Ascending aorta (tissue), 2 donors: ENCODE results near the gene HIPK2. TPM values are rescaled to one million over a fixed set of nuclear protein-coding genes. Genes with fewer than 3 reads are reported as not detected.
A peak's percentile ranks its signal among the peaks of the same experiment; 100 is the strongest.

Experiments
- DNase-seq, 2 donors: peaks; one replicate each; pipeline ENCODE4 v3.0.0-alpha.2; 2019; ENCODE audit warnings: low spot score in 2 of 2
- H3K27ac ChIP-seq, 2 donors: fragments of 200-600 bp; sonication (generic); one replicate each; pipeline ENCODE4 v1.5.1; 2016 to 2017; ENCODE audit warnings: mild to moderate bottlenecking in 1 of 2
- H3K27me3 ChIP-seq: fragments of 200-600 bp; sonication (generic); one replicate; pipeline ENCODE4 v1.5.1; 2017
- H3K36me3 ChIP-seq, 2 donors: fragments of 200-600 bp; sonication (generic); one replicate each; pipeline ENCODE4 v1.5.1; 2016
- H3K4me1 ChIP-seq, 2 donors: fragments of 200-600 bp; sonication (generic); one replicate each; pipeline ENCODE4 v1.5.1; 2016 to 2017; ENCODE audit warnings: mild to moderate bottlenecking in 1 of 2
- H3K4me3 ChIP-seq, 2 donors: fragments of 200-600 bp; sonication (generic); one replicate each; pipeline ENCODE4 v1.5.1; 2016 to 2017; ENCODE audit warnings: mild to moderate bottlenecking in 1 of 2
- H3K9me3 ChIP-seq, 2 donors: fragments of 200-600 bp; sonication (generic); one replicate each; pipeline ENCODE4 v1.5.1; 2016
- intact Hi-C: fragments of 100-400 bp; cut with DNase I; formaldehyde crosslinking; loops from one replicate; pipeline ENCODE4 v1.15.1; 2023
- total RNA-seq: library from RNA; depleted of rRNA; stranded (reverse); fragments of >200 nt; gene quantifications from one replicate; pipeline ENCODE4 v1.1.0, GENCODE V29; 2016
- TF ChIP-seq, protein P1 (sequence below), 3 experiments: fragments of 200-600 bp in 2 of 3; fragments of 450-650 bp in 1 of 3; sonication (generic) in 2 of 3; IDR thresholded peaks; one replicate each; pipeline ENCODE4 v1.5.1; 2016 to 2019; ENCODE audit warnings: antibody characterized with exemption in 3 of 3, mild to moderate bottlenecking in 1 of 3, moderate library complexity in 1 of 3

HIPK2 gene
- total RNA-seq, 1 donor from 2014 or later, result 53.9 TPM

DNA sequence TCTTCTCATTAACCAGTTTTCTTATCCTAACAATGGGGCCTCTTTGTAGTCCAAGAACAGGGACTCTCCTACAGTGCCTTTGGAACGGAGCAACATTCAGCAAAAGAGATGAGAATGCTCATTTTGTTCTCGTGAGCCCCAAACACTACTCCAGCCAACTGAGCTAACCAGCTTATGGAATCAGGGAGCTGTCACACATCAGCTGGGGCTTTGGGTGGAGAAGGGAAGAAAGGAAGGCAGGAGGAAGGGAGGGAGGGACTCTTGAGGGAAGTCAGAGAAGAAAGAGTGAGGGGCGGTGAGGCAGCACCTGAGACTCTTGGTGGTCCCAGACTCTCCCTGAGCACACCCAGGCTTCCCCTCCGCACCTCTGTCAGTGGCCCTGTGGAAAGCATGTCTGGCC lies 131.2 kb downstream of the HIPK2 start:
- Histone ChIP-seq H3K36me3 (no peaks in the 10 kb centered on the region), H3K27me3 (no peaks in the 10 kb centered on the region), H3K4me1 (peaks cover 0 to 6% of the 10 kb centered on the region in 2 donors), H3K9me3 (no peaks in the 10 kb centered on the region), H3K4me3 (no peak overlapping the region), H3K27ac (peak overlapping the region; percentile 37 to 70)
- TF ChIP-seq, protein P1, sequence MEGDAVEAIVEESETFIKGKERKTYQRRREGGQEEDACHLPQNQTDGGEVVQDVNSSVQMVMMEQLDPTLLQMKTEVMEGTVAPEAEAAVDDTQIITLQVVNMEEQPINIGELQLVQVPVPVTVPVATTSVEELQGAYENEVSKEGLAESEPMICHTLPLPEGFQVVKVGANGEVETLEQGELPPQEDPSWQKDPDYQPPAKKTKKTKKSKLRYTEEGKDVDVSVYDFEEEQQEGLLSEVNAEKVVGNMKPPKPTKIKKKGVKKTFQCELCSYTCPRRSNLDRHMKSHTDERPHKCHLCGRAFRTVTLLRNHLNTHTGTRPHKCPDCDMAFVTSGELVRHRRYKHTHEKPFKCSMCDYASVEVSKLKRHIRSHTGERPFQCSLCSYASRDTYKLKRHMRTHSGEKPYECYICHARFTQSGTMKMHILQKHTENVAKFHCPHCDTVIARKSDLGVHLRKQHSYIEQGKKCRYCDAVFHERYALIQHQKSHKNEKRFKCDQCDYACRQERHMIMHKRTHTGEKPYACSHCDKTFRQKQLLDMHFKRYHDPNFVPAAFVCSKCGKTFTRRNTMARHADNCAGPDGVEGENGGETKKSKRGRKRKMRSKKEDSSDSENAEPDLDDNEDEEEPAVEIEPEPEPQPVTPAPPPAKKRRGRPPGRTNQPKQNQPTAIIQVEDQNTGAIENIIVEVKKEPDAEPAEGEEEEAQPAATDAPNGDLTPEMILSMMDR (IDR thresholded peaks at IDR 0.05), result no peak
- DNase-seq, result no peak
- intact Hi-C loops, result loop anchor here (1.0 kb wide), 2 partner anchors 130 to 356 kb away; no protein-coding TSS in a partner anchor

DNA sequence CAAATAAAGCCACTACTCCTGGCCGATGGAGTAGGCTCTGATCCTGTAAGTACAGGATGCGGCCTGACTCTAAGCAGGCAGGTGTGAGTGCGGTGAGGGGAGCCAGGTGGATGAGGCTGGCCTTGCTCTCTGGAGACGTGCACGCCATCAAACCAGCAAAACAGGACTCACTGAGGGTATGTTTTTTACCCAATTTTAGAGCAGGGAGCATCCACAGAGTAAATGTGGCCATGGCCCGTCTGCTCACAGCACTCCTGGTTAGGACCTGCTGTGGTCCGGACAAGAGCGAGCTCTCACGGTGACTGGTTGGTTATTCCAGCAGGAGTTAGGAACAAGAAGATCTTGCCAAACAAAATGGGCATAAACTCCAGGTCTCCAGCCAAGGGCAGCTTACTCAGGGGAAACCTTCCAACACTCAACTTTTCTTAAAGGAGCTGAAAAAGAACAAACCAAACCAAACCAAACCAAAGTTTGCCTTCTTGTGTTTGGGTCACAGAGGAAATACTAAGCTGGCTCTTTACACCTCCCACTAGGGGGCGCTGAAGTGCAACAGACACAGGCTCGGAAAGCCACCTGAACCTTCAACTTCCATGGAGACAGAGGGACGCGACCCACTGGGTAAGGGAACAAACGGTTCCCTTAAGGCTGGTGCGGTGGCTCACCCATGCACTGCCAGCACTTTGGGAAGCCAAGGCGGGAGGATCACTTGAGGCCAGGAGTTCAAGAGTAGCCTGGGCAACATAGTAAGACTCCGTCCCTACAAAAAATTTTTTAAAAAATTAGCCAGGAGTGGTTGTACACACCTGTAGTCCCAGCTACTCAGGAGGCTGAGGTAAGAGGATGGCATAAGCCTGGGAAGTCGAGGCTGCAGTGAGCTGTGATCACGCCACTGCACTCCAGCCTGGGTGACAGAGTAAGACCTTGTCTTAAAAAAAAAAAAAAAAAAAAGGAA lies 131.9 kb downstream of the HIPK2 start:
- H3K4me3 ChIP-seq, result no peak overlapping the region
- no peaks in the 10 kb centered on the region for H3K36me3 ChIP-seq
- H3K27ac ChIP-seq, result peak overlapping the region; percentile 37 to 70
- H3K9me3 ChIP-seq, result no peaks in the 10 kb centered on the region
- TF ChIP-seq, protein P1 (IDR thresholded peaks at IDR 0.05), result peak; percentile 88 to 94 (median 90)
- peak; percentile 50 to 91 for DNase-seq
- H3K4me1 ChIP-seq, result peaks cover 0 to 6% of the 10 kb centered on the region in 2 donors
- intact Hi-C loops, result loop anchor here (1.0 kb wide), 2 partner anchors 130 to 356 kb away; no protein-coding TSS in a partner anchor
- H3K27me3 ChIP-seq, result no peaks in the 10 kb centered on the region

DNA sequence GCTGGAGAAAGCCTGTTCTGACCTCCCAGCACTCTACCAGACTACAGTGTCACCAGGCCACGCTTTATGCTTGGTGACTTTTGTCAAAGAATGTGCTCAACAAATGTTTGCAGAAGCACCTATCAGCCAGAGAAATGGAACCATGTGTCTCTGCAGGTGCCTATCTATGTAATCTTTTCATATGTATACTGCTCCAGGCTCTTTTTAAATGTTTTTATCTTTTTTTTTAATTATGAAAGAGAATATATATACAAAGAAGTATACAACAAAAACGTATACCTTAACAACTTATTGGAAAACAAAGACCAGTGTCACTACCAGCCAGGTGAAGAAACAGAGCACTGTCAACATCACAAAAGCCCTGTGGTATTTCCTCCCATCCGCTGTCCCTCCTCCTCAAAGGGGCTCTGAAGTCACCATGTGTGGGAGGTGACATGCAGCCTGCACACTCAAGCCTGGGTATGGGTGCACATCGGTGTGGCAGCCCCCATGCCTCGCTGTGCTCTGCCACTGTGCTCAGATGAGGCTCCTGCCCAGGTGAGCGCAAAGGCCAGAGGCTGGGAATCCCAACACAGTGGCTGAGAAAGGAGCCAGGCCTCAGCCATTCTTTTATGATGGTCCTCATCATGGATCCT lies 133.7 kb downstream of the HIPK2 start:
- no peaks in the 10 kb centered on the region for H3K36me3 ChIP-seq
- TF ChIP-seq, protein P1 (IDR thresholded peaks at IDR 0.05), result no peak
- no peak overlapping the region for H3K4me3 ChIP-seq
- DNase-seq, result no peak
- no peak overlapping the region for H3K27ac ChIP-seq
- intact Hi-C loops, result no loop called here
- peaks cover 0 to 6% of the 10 kb centered on the region in 2 donors for H3K4me1 ChIP-seq
- no peaks in the 10 kb centered on the region for H3K9me3 ChIP-seq
- H3K27me3 ChIP-seq, result no peaks in the 10 kb centered on the region

DNA sequence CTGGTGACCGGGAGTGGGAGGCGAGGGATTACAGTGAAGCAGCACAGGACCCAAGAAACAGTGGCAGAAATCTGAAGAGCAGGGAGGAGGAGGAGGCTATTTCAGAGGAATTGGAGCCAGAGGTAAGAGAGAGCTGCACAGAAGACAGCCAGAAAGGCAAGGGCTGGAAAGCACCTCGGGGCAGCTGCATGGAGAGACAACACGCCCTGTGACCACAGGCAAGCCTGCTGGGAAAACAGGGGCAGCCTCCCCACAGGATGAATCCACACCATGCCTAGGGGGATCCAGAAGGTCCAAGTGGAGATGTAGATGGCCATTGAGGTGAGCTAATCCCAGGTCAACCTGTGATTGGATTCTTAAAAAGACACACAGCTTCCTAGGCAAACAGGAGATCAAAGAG lies 135.5 kb downstream of the HIPK2 start:
- Histone ChIP-seq H3K27ac (no peak overlapping the region), H3K27me3 (no peaks in the 10 kb centered on the region), H3K9me3 (no peaks in the 10 kb centered on the region), H3K36me3 (no peaks in the 10 kb centered on the region), H3K4me1 (peaks cover 0 to 6% of the 10 kb centered on the region in 2 donors), H3K4me3 (no peak overlapping the region)
- intact Hi-C loops, result no loop called here
- no peak for DNase-seq
- TF ChIP-seq, protein P1 (IDR thresholded peaks at IDR 0.05), result no peak

DNA sequence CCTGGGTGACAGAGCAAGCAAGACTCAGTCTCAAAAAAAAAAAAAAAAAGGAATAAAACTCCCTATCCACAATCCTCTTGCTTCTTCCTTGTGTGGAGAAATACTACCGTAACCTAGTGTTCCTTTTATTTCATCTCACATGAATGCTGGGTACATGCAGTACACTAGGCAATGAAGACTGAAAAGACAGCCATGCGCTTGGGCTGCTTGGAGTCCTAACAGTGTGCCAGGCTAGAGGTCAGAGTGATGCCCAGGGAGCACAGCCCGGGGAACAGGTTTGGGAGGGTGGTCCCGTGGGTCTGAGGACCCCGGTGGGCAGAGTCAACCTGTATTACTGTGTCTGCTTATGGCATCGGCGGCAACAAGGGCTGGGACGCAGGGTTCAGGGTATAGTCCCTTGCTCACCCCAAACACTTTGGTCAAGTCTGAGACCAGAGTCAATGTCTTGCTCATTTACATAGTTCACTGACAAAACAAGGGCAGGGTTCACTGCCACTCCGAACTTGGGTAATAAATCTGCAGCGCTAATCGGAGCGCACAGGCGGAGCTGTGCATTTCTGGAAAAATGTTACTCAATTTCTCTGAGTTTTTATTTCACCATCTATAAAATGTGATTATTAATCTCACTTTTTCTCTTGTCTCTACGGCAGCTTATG lies 136.3 kb downstream of the HIPK2 start:
- intact Hi-C loops, result no loop called here

More for the DNA sequence above, 136.3 kb downstream of the HIPK2 start:
- no peak overlapping the region for H3K27ac ChIP-seq
- H3K9me3 ChIP-seq, result no peaks in the 10 kb centered on the region
- DNase-seq, result no peak
- H3K4me1 ChIP-seq, result peaks cover 0 to 5% of the 10 kb centered on the region in 2 donors
- H3K4me3 ChIP-seq, result no peak overlapping the region
- H3K36me3 ChIP-seq, result peaks cover 0 to 4% of the 10 kb centered on the region in 2 donors
- H3K27me3 ChIP-seq, result no peaks in the 10 kb centered on the region
- TF ChIP-seq, protein P1 (IDR thresholded peaks at IDR 0.05), result no peak
